ENCODE results near the gene DDX6.

DDX6 gene

DNA sequence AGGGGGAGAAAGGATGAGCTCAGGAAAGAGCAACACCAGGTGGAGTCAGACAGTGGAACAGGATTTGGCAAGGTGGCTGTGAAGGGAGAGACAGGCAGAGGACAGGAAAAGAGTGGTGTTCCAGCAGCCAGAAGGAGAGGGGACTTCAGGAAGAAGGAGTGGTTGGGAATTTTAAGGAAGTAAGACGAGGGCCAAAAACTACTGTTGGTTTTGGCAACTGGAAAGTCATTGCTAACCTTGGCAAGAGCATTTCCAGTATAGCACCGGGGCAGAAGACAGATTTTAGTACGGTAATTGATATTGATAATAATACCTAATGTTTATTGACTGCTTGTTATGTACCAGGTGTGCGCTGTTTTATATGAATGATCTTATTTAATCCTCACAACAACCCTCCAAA lies 15.4 kb upstream of the DDX6 start:
- H3K4me3 ChIP-seq (ENCODE audit: low read depth, low read length) = no peak overlapping the region
- TF ChIP-seq, protein P1, sequence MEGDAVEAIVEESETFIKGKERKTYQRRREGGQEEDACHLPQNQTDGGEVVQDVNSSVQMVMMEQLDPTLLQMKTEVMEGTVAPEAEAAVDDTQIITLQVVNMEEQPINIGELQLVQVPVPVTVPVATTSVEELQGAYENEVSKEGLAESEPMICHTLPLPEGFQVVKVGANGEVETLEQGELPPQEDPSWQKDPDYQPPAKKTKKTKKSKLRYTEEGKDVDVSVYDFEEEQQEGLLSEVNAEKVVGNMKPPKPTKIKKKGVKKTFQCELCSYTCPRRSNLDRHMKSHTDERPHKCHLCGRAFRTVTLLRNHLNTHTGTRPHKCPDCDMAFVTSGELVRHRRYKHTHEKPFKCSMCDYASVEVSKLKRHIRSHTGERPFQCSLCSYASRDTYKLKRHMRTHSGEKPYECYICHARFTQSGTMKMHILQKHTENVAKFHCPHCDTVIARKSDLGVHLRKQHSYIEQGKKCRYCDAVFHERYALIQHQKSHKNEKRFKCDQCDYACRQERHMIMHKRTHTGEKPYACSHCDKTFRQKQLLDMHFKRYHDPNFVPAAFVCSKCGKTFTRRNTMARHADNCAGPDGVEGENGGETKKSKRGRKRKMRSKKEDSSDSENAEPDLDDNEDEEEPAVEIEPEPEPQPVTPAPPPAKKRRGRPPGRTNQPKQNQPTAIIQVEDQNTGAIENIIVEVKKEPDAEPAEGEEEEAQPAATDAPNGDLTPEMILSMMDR (conservative IDR thresholded peaks at IDR 0.05; ENCODE audit: low read depth, low read length) = no peak
- no peak for DNase-seq (ENCODE audit: low read depth)

DNA sequence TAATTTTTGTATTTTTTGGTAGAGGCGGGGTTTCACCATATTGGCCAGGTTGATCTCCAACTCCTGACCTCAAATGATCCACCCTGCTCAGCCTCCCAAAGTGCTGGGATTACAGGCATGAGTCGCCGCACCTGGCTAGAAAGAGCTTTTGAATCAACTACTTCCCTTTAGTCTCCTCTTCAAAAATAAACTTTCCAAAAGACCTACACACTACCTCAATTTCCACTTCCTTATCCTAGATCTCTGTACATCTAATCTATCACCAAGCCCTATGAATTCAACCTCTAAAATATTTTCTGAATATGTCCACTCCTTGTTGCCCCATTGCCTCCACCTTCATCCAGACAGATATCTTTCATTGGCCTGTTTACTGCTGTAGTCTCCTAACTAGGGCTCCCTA lies 13.1 kb upstream of the DDX6 start:
- H3K4me3 ChIP-seq (ENCODE audit: low read depth, low read length) = no peak overlapping the region
- TF ChIP-seq, protein P1 (conservative IDR thresholded peaks at IDR 0.05; ENCODE audit: low read depth, low read length) = no peak
- no peak for DNase-seq (ENCODE audit: low read depth)

DNA sequence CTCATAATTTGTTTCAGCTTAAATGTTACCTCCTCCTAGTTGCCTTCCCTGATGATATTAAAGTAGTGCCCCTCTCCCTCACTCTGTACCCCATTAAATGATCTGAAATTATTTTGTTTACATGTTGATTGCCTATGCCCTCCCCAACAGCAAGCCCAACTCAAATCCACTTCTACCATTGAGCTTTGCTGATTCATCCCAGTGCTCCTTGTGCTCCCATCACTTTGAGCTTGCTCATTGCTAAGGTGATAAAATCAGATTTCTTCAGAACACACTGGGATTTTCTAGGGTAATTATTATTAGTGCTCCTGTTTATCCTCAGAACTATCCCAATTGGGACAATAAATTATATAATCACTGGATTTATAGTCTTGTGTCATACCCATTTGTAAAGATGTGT lies 8.4 kb upstream of the DDX6 start:
- no peak for DNase-seq (ENCODE audit: low read depth)
- TF ChIP-seq, protein P1 (conservative IDR thresholded peaks at IDR 0.05; ENCODE audit: low read depth, low read length) = no peak
- H3K4me3 ChIP-seq (ENCODE audit: low read depth, low read length) = no peak overlapping the region

DNA sequence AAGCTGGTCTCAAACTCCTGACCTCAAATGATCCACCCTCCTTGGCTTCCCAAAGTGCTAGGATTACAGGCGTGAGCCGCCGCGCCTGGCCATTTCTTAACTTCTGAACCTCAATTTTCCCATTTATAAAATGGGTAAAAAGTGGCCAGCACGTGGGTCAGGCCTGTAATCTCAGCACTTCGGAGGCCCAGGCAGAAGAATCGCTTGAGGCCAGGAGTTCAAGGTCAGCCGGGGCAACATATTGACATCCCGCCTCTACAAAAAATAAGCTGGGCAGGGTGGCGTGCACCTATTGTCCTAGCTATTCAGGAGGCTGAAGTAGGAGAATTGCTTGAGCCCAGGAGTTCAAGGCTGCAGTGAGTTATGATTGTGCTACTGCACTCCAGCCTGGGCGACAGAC lies 6.5 kb upstream of the DDX6 start:
- TF ChIP-seq, protein P1 (conservative IDR thresholded peaks at IDR 0.05; ENCODE audit: low read depth, low read length) = no peak
- DNase-seq (ENCODE audit: low read depth) = no peak
- H3K4me3 ChIP-seq (ENCODE audit: low read depth, low read length) = no peak overlapping the region

DNA sequence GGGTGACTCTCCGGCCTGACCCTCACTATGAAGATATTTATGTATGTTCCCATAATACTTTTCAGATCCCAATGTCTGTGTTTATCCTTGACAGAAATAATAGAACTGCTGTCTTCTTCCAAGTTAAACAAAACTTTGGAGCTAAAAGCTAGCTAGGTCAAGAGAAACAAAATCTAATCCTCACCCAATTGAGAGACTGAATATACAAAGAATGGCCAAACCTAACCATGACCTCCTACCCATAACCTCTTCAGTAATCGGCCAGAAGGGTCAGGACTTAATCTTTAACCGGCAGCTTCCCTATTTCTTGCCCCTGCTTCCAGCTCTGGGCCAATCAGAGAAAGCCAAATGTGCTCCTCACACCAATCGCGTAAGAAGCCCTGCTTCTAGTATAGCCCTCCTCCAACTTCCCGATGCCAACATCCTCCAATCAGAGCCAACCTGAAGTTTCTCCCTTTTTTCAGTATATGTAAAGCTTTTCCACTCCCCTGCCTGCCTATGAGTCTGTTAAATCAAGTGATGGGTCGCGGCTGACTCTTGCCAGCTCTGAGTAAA lies 1.7 kb upstream of the DDX6 start:
- TF ChIP-seq, protein P1 (conservative IDR thresholded peaks at IDR 0.05; ENCODE audit: low read depth, low read length) = no peak
- peak; percentile 95 for DNase-seq (ENCODE audit: low read depth)
- H3K4me3 ChIP-seq (ENCODE audit: low read depth, low read length) = peak overlapping the region; percentile 73

GRCh38 chr11:118791961-118792569 lies 1.1 kb upstream of the DDX6 start:
- peak overlapping the region; percentile 73 for H3K4me3 ChIP-seq (ENCODE audit: low read depth, low read length)
- TF ChIP-seq, protein P1 (conservative IDR thresholded peaks at IDR 0.05; ENCODE audit: low read depth, low read length) = no peak
- DNase-seq (ENCODE audit: low read depth) = peak; percentile 25

Data from choroid plexus epithelial cell (primary cell).